ENCODE data around the gene CYTL1.

- TF ChIP-seq POLR2A (IDR thresholded peaks at IDR 0.05), result no peak
- TF ChIP-seq, protein P1, sequence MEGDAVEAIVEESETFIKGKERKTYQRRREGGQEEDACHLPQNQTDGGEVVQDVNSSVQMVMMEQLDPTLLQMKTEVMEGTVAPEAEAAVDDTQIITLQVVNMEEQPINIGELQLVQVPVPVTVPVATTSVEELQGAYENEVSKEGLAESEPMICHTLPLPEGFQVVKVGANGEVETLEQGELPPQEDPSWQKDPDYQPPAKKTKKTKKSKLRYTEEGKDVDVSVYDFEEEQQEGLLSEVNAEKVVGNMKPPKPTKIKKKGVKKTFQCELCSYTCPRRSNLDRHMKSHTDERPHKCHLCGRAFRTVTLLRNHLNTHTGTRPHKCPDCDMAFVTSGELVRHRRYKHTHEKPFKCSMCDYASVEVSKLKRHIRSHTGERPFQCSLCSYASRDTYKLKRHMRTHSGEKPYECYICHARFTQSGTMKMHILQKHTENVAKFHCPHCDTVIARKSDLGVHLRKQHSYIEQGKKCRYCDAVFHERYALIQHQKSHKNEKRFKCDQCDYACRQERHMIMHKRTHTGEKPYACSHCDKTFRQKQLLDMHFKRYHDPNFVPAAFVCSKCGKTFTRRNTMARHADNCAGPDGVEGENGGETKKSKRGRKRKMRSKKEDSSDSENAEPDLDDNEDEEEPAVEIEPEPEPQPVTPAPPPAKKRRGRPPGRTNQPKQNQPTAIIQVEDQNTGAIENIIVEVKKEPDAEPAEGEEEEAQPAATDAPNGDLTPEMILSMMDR (IDR thresholded peaks at IDR 0.05), result no peak
These were observed 15.3 kb downstream of the CYTL1 start for GRCh38 chr4:5003918-5004317.

Data from breast epithelium (tissue), 3 donors.